Transverse colon (tissue), 4 donors: Measurements from ENCODE around the gene PDE8B. TPM values are rescaled to one million over a fixed set of nuclear protein-coding genes. Genes with fewer than 3 reads are reported as not detected.
A peak's percentile ranks its signal among the peaks of the same experiment; 100 is the strongest.

Experiments
- DNase-seq: peaks from one replicate; pipeline ENCODE4 v3.0.0-alpha.2; 2019
- H3K27ac ChIP-seq, 4 donors: fragments of 200-600 bp; sonication (generic); 2 replicates each; pipeline ENCODE4 v1.5.1; 2016 to 2018; ENCODE audit warnings: inconsistent platforms in 4 of 4
- H3K27me3 ChIP-seq: fragments of 200-600 bp; sonication (generic); 2 replicates; pipeline ENCODE4 v1.5.1; 2017; ENCODE audit warnings: inconsistent platforms
- H3K36me3 ChIP-seq, 4 donors: fragments of 200-600 bp; sonication (generic); 2 replicates each; pipeline ENCODE4 v1.5.1; 2017 to 2019; ENCODE audit warnings: inconsistent platforms in 4 of 4
- H3K4me1 ChIP-seq, 4 donors: fragments of 200-600 bp; sonication (generic); 2 replicates each; pipeline ENCODE4 v1.5.1; 2017 to 2020; ENCODE audit warnings: inconsistent platforms in 4 of 4
- H3K4me3 ChIP-seq, 4 donors: fragments of 200-600 bp; sonication (generic); 1 replicate in 1 of 4; 2 replicates in 3 of 4; pipeline versions ENCODE4 v1.5.1 to v1.6.1; 2017 to 2019; ENCODE audit warnings: inconsistent platforms in 4 of 4
- H3K9me3 ChIP-seq, 2 donors: fragments of 200-600 bp; sonication (generic); 2 replicates each; pipeline ENCODE4 v1.5.1; 2017 to 2019; ENCODE audit warnings: inconsistent platforms in 2 of 2
- EP300 ChIP-seq: sonication (generic); formaldehyde crosslinking; IDR thresholded peaks from one replicate; pipeline ENCODE4 v1.6.1; 2017; ENCODE audit warnings: antibody characterized with exemption, low read depth
- POLR2A ChIP-seq: fragments of 450-650 bp; IDR thresholded peaks from one replicate; pipeline ENCODE4 v1.6.1; 2016; ENCODE audit warnings: antibody characterized with exemption, mild to moderate bottlenecking, moderate library complexity
- POLR2AphosphoS5 ChIP-seq, 3 donors: sonication (generic); formaldehyde crosslinking; IDR thresholded peaks; one replicate each; pipeline ENCODE4 v1.6.1; 2016; ENCODE audit warnings: antibody characterized with exemption in 3 of 3
- WGBS, 2 donors: methylation state at CpG; one replicate each; pipeline ENCODE4 v1.1.5; 2018; ENCODE audit warnings: low coverage in 1 of 2; 5-methylcytosine and 5-hydroxymethylcytosine counted together
- in situ Hi-C, 4 donors: fragments of 200-750 bp; cut with MboI; loops; one replicate each; pipeline versions ENCODE4 v1.15.0 to v1.15.1; 2017; ENCODE audit warnings: low sequenced_read_pairs in 3 of 4, low pct_ligation_motif_present in 1 of 4, low pct_unique_long_range_greater_than_20kb in 1 of 4
- intact Hi-C: fragments of 100-400 bp; cut with DNase I; formaldehyde crosslinking; loops from one replicate; pipeline ENCODE4 v1.15.1; 2023; ENCODE audit warnings: low total_unique reads
- total RNA-seq, 4 donors: library from RNA; depleted of rRNA; stranded (reverse); fragments of >200 nt; gene quantifications; one replicate each; pipeline ENCODE4 v1.1.0, GENCODE V29; 2016
- TF ChIP-seq, protein P1 (sequence below), 5 experiments: fragments of 200-600 bp in 3 of 5; fragments of 450-650 bp in 2 of 5; sonication (generic) in 3 of 5; IDR thresholded peaks; 1 replicate in 2 of 5; 2 replicates in 3 of 5; pipeline ENCODE4 v1.5.1; 2016 to 2017; ENCODE audit warnings: antibody characterized with exemption in 5 of 5, inconsistent platforms in 3 of 5, mild to moderate bottlenecking in 2 of 5, moderate library complexity in 1 of 5

Gene PDE8B
- total RNA-seq, 4 donors from 2014 or later: 0.40 to 22.4 (median 1.2) TPM

DNA sequence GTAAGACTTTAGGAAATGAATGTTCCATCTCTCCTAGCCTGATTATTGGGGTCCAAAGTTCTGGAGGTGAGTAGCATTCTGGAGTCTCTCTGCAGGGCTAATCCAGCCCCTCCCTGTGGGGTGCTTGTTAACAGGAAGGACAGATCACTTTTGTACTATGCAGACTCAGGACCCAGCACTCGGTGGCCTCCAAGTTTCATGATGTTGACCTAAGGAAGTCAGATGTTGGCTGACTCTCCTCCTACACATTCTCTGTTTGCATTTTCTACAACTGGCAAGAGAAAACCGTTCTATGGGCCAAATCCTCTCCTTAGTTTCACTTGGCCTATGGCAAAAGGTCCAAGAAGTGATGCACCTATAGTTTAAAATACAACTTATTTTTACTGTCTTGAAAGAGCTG lies 5.5 kb upstream of the PDE8B start:
- DNase-seq: no peak

GRCh38 chr5:77208507-77209163 lies 1.8 kb upstream of the PDE8B start:
- Histone ChIP-seq H3K4me1 (peaks cover 0 to 9% (median 0%) of the 10 kb centered on the region in 4 donors), H3K27me3 (peaks cover 50% of the 10 kb centered on the region), H3K36me3 (no peaks in the 10 kb centered on the region), H3K27ac (no peak overlapping the region), H3K9me3 (no peaks in the 10 kb centered on the region), H3K4me3 (no peak overlapping the region)
- TF ChIP-seq POLR2A (no peak), EP300 (no peak), POLR2AphosphoS5 (IDR thresholded peaks at IDR 0.05) (no peak)
- TF ChIP-seq, protein P1, sequence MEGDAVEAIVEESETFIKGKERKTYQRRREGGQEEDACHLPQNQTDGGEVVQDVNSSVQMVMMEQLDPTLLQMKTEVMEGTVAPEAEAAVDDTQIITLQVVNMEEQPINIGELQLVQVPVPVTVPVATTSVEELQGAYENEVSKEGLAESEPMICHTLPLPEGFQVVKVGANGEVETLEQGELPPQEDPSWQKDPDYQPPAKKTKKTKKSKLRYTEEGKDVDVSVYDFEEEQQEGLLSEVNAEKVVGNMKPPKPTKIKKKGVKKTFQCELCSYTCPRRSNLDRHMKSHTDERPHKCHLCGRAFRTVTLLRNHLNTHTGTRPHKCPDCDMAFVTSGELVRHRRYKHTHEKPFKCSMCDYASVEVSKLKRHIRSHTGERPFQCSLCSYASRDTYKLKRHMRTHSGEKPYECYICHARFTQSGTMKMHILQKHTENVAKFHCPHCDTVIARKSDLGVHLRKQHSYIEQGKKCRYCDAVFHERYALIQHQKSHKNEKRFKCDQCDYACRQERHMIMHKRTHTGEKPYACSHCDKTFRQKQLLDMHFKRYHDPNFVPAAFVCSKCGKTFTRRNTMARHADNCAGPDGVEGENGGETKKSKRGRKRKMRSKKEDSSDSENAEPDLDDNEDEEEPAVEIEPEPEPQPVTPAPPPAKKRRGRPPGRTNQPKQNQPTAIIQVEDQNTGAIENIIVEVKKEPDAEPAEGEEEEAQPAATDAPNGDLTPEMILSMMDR (IDR thresholded peaks at IDR 0.05): no peak
- intact Hi-C loops (no loop called here), in situ Hi-C loops (no loop called here)
- no peak for DNase-seq
- WGBS, 2 donors: 78% methylated on average over 1 of the region's 1 CpG; no CpG with 5 or more reads in 1 of the 2 donors

More for the DNA sequence above, 5.5 kb upstream of the PDE8B start:
- WGBS, 2 donors: 43% methylated on average over 2 of the region's 2 CpGs; no CpG with 5 or more reads in 1 of the 2 donors
- Histone ChIP-seq H3K4me1 (no peaks in the 10 kb centered on the region), H3K36me3 (no peaks in the 10 kb centered on the region), H3K27ac (no peak overlapping the region), H3K9me3 (no peaks in the 10 kb centered on the region), H3K4me3 (no peak overlapping the region), H3K27me3 (peaks cover 15% of the 10 kb centered on the region)
- TF ChIP-seq POLR2AphosphoS5 (IDR thresholded peaks at IDR 0.05) (no peak), POLR2A (no peak), EP300 (no peak)
- TF ChIP-seq, protein P1 (IDR thresholded peaks at IDR 0.05): no peak
- in situ Hi-C loops: no loop called here
- intact Hi-C loops: no loop called here

- Histone ChIP-seq H3K27ac (peak overlapping the region in 1 of 4 donors; percentile 41), H3K27me3 (peaks cover 59% of the 10 kb centered on the region), H3K4me3 (peak overlapping the region in 2 of 4 donors; percentile 52 to 58), H3K4me1 (peaks cover 0 to 9% (median 0%) of the 10 kb centered on the region in 4 donors), H3K9me3 (no peaks in the 10 kb centered on the region), H3K36me3 (no peaks in the 10 kb centered on the region)
- intact Hi-C loops: no loop called here
- no peak for TF ChIP-seq POLR2A
- no peak for TF ChIP-seq POLR2AphosphoS5 (IDR thresholded peaks at IDR 0.05)
- no peak for TF ChIP-seq EP300
- TF ChIP-seq, protein P1 (IDR thresholded peaks at IDR 0.05): no peak
- WGBS, 2 donors: 81% methylated on average over 14 of the region's 14 CpGs; no CpG with 5 or more reads in 1 of the 2 donors
- DNase-seq: no peak
- in situ Hi-C loops: no loop called here
Observed at GRCh38 chr5:77209495-77210090, 887 bp upstream of the PDE8B start.

- Histone ChIP-seq H3K4me1 (peaks cover 0 to 9% (median 0%) of the 10 kb centered on the region in 4 donors), H3K27ac (no peak overlapping the region), H3K4me3 (peak overlapping the region; percentile 24 to 58 (median 50)), H3K27me3 (peaks cover 68% of the 10 kb centered on the region), H3K9me3 (no peaks in the 10 kb centered on the region), H3K36me3 (no peaks in the 10 kb centered on the region)
- in situ Hi-C loops (no loop called here), intact Hi-C loops (no loop called here)
- 0 to 11% methylated on average over 1 to 44 of the region's 61 CpGs for WGBS, 2 donors
- DNase-seq: no peak
- no peak for TF ChIP-seq EP300
- TF ChIP-seq POLR2AphosphoS5 (IDR thresholded peaks at IDR 0.05): no peak
- TF ChIP-seq POLR2A: no peak
Observed at GRCh38 chr5:77210964-77211690, 647 bp downstream of the PDE8B start.
